GM12878 (cell line): Measurements from ENCODE around the gene EXO1. TPM values are rescaled to one million over a fixed set of nuclear protein-coding genes. Genes with fewer than 3 reads are reported as not detected.

Experiments
- ATAC-seq: fragments of 200-7000 bp; cut with Tn5 transposase; 3 replicates; pipeline ENCODE4 v1.9.1; 2020; ENCODE audit warnings: mild to moderate bottlenecking, moderate library complexity
- BruUV-seq: library from RNA; stranded (reverse); fragments of 400-500 nt; replicated peaks from 2 replicates; lab custom pipeline; 2021; lab: Mats Ljungman, UMichigan
- CTCF ChIA-PET: fragments of 300-600 bp; sonication (Branson Sonifier 250); formaldehyde crosslinking; extraction: SDS; loops from one replicate; lab custom pipeline; 2021; ENCODE audit warnings: inconsistent platforms; lab: Yijun Ruan, JAX
- POLR2A ChIA-PET: fragments of 350-600 bp; formaldehyde crosslinking; extraction: SDS; loops from one replicate; lab custom pipeline; 2021; ENCODE audit warnings: inconsistent platforms; lab: Charles Lee
- RAD21 ChIA-PET: fragments of 300-600 bp; sonication (Branson Sonifier 250); formaldehyde crosslinking; loops from one replicate; lab custom pipeline; 2023; ENCODE audit warnings: antibody characterized with exemption; ENCODE audit not compliant: unreplicated experiment; lab: Charles Lee
- SMC1A ChIA-PET: fragments of 300-600 bp; sonication (Branson Sonifier 250); formaldehyde crosslinking; loops from one replicate; lab custom pipeline; 2023; ENCODE audit not compliant: unreplicated experiment, uncharacterized antibody; lab: Charles Lee
- DNase-seq: peaks from one replicate; pipeline ENCODE4 v3.0.0-alpha.2; 2011; ENCODE audit warnings: low read depth, low spot score
- FAIRE-seq: peaks from 3 replicates; lab custom pipeline; 2011; peaks lifted over from hg19 to GRCh38; lab: Jason Lieb, UNC
- H2AFZ ChIP-seq: 2 replicates; pipeline ENCODE4 v1.6.0; 2011; ENCODE audit warnings: low read depth, low read length, control low read depth; ENCODE audit not compliant: control insufficient read depth
- H3K27ac ChIP-seq: 2 replicates; pipeline ENCODE4 v1.5.1; 2011; ENCODE audit warnings: control low read depth; ENCODE audit not compliant: control insufficient read depth, insufficient read depth
- H3K27me3 ChIP-seq, 2 experiments: replicated peaks in 1 of 2; 2 replicates each; pipeline versions ENCODE4 v1.6.0 to v1.6.1; 2011; ENCODE audit warnings: low read length in 1 of 2; ENCODE audit not compliant: control insufficient read depth in 2 of 2, insufficient read depth in 2 of 2
- H3K36me3 ChIP-seq, 2 experiments: 2 replicates each; pipeline ENCODE4 v1.5.1; 2011; ENCODE audit warnings: low read length in 1 of 2; ENCODE audit not compliant: control insufficient read depth in 2 of 2, insufficient read depth in 2 of 2
- H3K4me1 ChIP-seq: 2 replicates; pipeline ENCODE4 v1.6.1; 2011; ENCODE audit warnings: mild to moderate bottlenecking, low read length, moderate library complexity, mixed read lengths; ENCODE audit not compliant: control insufficient read depth, insufficient read depth
- H3K4me2 ChIP-seq: 2 replicates; pipeline ENCODE4 v1.6.0; 2011; ENCODE audit warnings: control low read depth; ENCODE audit not compliant: control insufficient read depth, insufficient read depth
- H3K4me3 ChIP-seq: fragments of 200-600 bp; sonication (generic); 2 replicates; pipeline ENCODE4 v1.5.1; 2016
- H3K79me2 ChIP-seq: 2 replicates; pipeline ENCODE4 v1.6.0; 2011; ENCODE audit warnings: low read length; ENCODE audit not compliant: control insufficient read depth, insufficient read depth
- H3K9ac ChIP-seq: 2 replicates; pipeline ENCODE4 v1.8.0; 2011; ENCODE audit warnings: low read length, control low read depth, mixed read lengths; ENCODE audit not compliant: control insufficient read depth, insufficient read depth
- H3K9me3 ChIP-seq: replicated peaks from 3 replicates; pipeline ENCODE4 v1.5.1; 2011; ENCODE audit warnings: mild to moderate bottlenecking, low read length; ENCODE audit not compliant: control insufficient read depth, insufficient read depth
- H4K20me1 ChIP-seq: 2 replicates; pipeline ENCODE4 v1.6.0; 2011; ENCODE audit not compliant: control insufficient read depth, insufficient read depth
- CREB1 ChIP-seq: IDR thresholded peaks from 2 replicates; pipeline ENCODE4 v1.6.1; 2012; ENCODE audit warnings: low read depth, mild to moderate bottlenecking, inconsistent platforms
- E2F4 ChIP-seq: IDR thresholded peaks from 2 replicates; pipeline ENCODE4 v1.6.1; 2012; ENCODE audit warnings: low read depth, low read length, improper control_type of control experiment
- EP300 ChIP-seq, 2 experiments: fragments of 150-350 bp in 1 of 2; IDR thresholded peaks; 2 replicates each; pipeline ENCODE4 v1.6.1; 2011 to 2012; ENCODE audit warnings: low read depth in 2 of 2, low read length in 2 of 2, borderline replicate concordance in 1 of 2, improper control_type of control experiment in 1 of 2, inconsistent platforms in 1 of 2; ENCODE audit not compliant: control insufficient read depth in 1 of 2
- FOXM1 ChIP-seq: IDR thresholded peaks from 2 replicates; pipeline ENCODE4 v1.6.1; 2012; ENCODE audit warnings: low read depth, mild to moderate bottlenecking, inconsistent platforms, low read length, moderate library complexity
- GATAD2B ChIP-seq: fragments of 450-650 bp; conservative IDR thresholded peaks from 2 replicates; pipeline ENCODE4 v1.6.1; 2017; ENCODE audit warnings: low read depth, mild to moderate bottlenecking, moderate library complexity
- HDAC6 ChIP-seq: fragments of 200-600 bp; sonication (generic); IDR thresholded peaks from one replicate; pipeline ENCODE4 v1.8.0; 2017; ENCODE audit warnings: antibody characterized with exemption; ENCODE audit not compliant: unreplicated experiment
- IKZF2 ChIP-seq, 2 experiments: fragments of 450-650 bp; IDR thresholded peaks; 2 replicates each; pipeline ENCODE4 v1.6.1; 2017; ENCODE audit warnings: mild to moderate bottlenecking in 2 of 2, moderate library complexity in 2 of 2
- KDM1A ChIP-seq: fragments of 200-600 bp; sonication (generic); IDR thresholded peaks from 2 replicates; pipeline ENCODE4 v1.6.1; 2016; ENCODE audit warnings: borderline replicate concordance
- MXI1 ChIP-seq: fragments of 150-350 bp; IDR thresholded peaks from 2 replicates; pipeline ENCODE4 v1.6.1; 2011; ENCODE audit warnings: low read depth, mild to moderate bottlenecking, inconsistent platforms, low read length, improper control_type of control experiment
- NBN ChIP-seq: fragments of 450-650 bp; IDR thresholded peaks from 2 replicates; pipeline ENCODE4 v1.6.1; 2016
- NFYB ChIP-seq: IDR thresholded peaks from 2 replicates; pipeline ENCODE4 v1.6.1; 2011; ENCODE audit warnings: low read depth, mild to moderate bottlenecking, low read length, improper control_type of control experiment, moderate library complexity; ENCODE audit not compliant: insufficient read depth
- POLR2A ChIP-seq: IDR thresholded peaks from 2 replicates; pipeline ENCODE4 v1.6.1; 2011; ENCODE audit warnings: low read depth, mild to moderate bottlenecking, low read length
- POLR2AphosphoS2 ChIP-seq: IDR thresholded peaks from 2 replicates; pipeline ENCODE4 v1.6.1; 2011; ENCODE audit warnings: low read depth, mild to moderate bottlenecking, low read length, improper control_type of control experiment, moderate library complexity
- RUNX3 ChIP-seq: IDR thresholded peaks from 2 replicates; pipeline ENCODE4 v1.6.1; 2012; ENCODE audit warnings: low read length, inconsistent platforms
- SMARCA5 ChIP-seq: fragments of 450-650 bp; IDR thresholded peaks from 2 replicates; pipeline ENCODE4 v1.6.1; 2017; ENCODE audit warnings: mild to moderate bottlenecking
- USF1 ChIP-seq: IDR thresholded peaks from 2 replicates; pipeline ENCODE4 v1.6.1; 2011; ENCODE audit warnings: borderline replicate concordance, low read depth, mild to moderate bottlenecking, moderate library complexity, mixed read lengths, low read length; ENCODE audit not compliant: insufficient read depth; ENCODE audit errors: extremely low read length
- ZNF207 ChIP-seq: fragments of 450-650 bp; IDR thresholded peaks from 2 replicates; pipeline ENCODE4 v1.6.1; 2014; ENCODE audit warnings: antibody characterized with exemption, mild to moderate bottlenecking, borderline replicate concordance
- ZNF274 ChIP-seq: IDR thresholded peaks from one replicate; pipeline ENCODE4 v1.8.0; 2011; ENCODE audit not compliant: insufficient read length, insufficient read depth
- ZNF622 ChIP-seq: fragments of 450-650 bp; IDR thresholded peaks from 2 replicates; pipeline ENCODE4 v1.6.1; 2017; ENCODE audit warnings: mild to moderate bottlenecking, inconsistent platforms
- ZZZ3 ChIP-seq: IDR thresholded peaks from 2 replicates; pipeline ENCODE4 v1.6.1; 2011; ENCODE audit warnings: low read depth; ENCODE audit not compliant: control insufficient read depth, insufficient read length
- WGBS: methylation state at CpG from one replicate; pipeline ENCODE4 v1.1.6; 2016; ENCODE audit warnings: low lambda C conversion rate; ENCODE audit not compliant: insufficient replicate concordance, insufficient coverage; ENCODE audit errors: missing lambda C conversion rate; 5-methylcytosine and 5-hydroxymethylcytosine counted together
- in situ Hi-C: fragments of 300-500 bp; cut with MboI; formaldehyde crosslinking; loops from 9 replicates; pipeline ENCODE4 v1.14.3; 2018; ENCODE audit warnings: mixed read lengths
- intact Hi-C: fragments of 100-400 bp; cut with micrococcal nuclease; formaldehyde crosslinking; loops from one replicate; pipeline ENCODE4 v1.14.2; 2022; ENCODE audit not compliant: unreplicated experiment
- polyA plus RNA-seq, 11 experiments: library from polyadenylated mRNA; depleted of rRNA in 4 of 11; unstranded in 6 of 11; stranded (reverse) in 5 of 11; fragments of >200 nt; fragmentation: Nextera tagmentation in 4 of 11; fragmentation: Illumina TruSeq in 1 of 11; extraction: Ambion mirVana in 4 of 11; extraction: Trizol in 1 of 11; gene quantifications; 1 replicate in 1 of 11; 2 replicates in 10 of 11; pipeline versions ENCODE4 v1.2.1 to v1.2.3, GENCODE V29; 2011 to 2016; ENCODE audit warnings: inconsistent platforms in 2 of 11, missing spikeins in 2 of 11, low read depth in 1 of 11
- total RNA-seq, 4 experiments: library from RNA; depleted of rRNA in 3 of 4; stranded (reverse); fragments of >200 nt in 3 of 4; fragmentation: Illumina TruSeq in 1 of 4; extraction: Trizol in 1 of 4; gene quantifications; 2 replicates each; pipeline versions ENCODE4 v1.2.1 to v1.2.3, GENCODE V29; 2013 to 2021

The EXO1 gene
- total and polyA plus RNA-seq, 10 of the 15 experiments (the other 5 are each of a cell fraction or from before 2014, with no cell fraction given): 8.7 to 43.4 (median 30.6) TPM

- H3K4me3 ChIP-seq: no peak overlapping the region
- WGBS: 75% methylated on average over 2 of the region's 2 CpGs
- H3K79me2 ChIP-seq: no peaks in the 10 kb centered on the region
- peaks cover 11% of the 10 kb centered on the region for H3K4me1 ChIP-seq
- no peak for FAIRE-seq
- ChIA-PET RAD21 (no interaction called here), SMC1A (interaction anchor here (0.9 to 1.6 kb wide), 4 partner anchors 15 to 232 kb away, joined by 3 to 7 read pairs (median 4); no protein-coding TSS in a partner anchor), CTCF (interaction anchor here (1.2 to 4.1 kb wide), 3 partner anchors 10 to 232 kb away, joined by 3 to 10 read pairs (median 5); partner anchors contain the start of gene MAP1LC3C), POLR2A (no interaction called here)
- ATAC-seq: no peak
- no TSS peak for BruUV-seq
- in situ Hi-C loops: loop anchor here (5.0 kb wide), 1 partner anchor 230 kb away; no protein-coding TSS in a partner anchor
- H3K9ac ChIP-seq: no peak overlapping the region
- H3K9me3 ChIP-seq: no peaks in the 10 kb centered on the region
- no peak overlapping the region for H3K4me2 ChIP-seq
- H3K27me3 ChIP-seq: no peaks in the 10 kb centered on the region
- intact Hi-C loops: no loop called here
- no peak for TF ChIP-seq HDAC6
- TF ChIP-seq SMARCA5: no peak
- no peak for TF ChIP-seq ZNF622
- TF ChIP-seq USF1: no peak
- no peak for TF ChIP-seq MXI1
- no peak for TF ChIP-seq ZNF274
- TF ChIP-seq EP300 (IDR thresholded peaks at IDR 0.05; ENCODE audit: borderline replicate concordance in 1 of 2, control insufficient read depth in 1 of 2, low read depth in 2 of 2, low read length in 2 of 2): no peak
- TF ChIP-seq FOXM1: no peak
- no peak for TF ChIP-seq KDM1A
- no peak for TF ChIP-seq POLR2AphosphoS2
- no peak for TF ChIP-seq RUNX3
- no peak for TF ChIP-seq ZNF207
- no peak for TF ChIP-seq GATAD2B
- no peak for TF ChIP-seq POLR2A
- no peak for TF ChIP-seq E2F4
- no peak for TF ChIP-seq IKZF2 (IDR thresholded peaks at IDR 0.05)
- TF ChIP-seq ZZZ3: no peak
- no peak for TF ChIP-seq CREB1
- no peak for TF ChIP-seq NFYB
- TF ChIP-seq NBN: no peak
- no peak for DNase-seq
- no peaks in the 10 kb centered on the region for H4K20me1 ChIP-seq
- H3K27ac ChIP-seq: no peak overlapping the region
- H3K36me3 ChIP-seq: no peaks in the 10 kb centered on the region
- H2AFZ ChIP-seq: no peak overlapping the region
These were observed 5.4 kb upstream of the EXO1 start for GRCh38 chr1:241842565-241842964.
